CD14-positive monocyte (primary cell): Measurements from ENCODE around the gene ECEL1. TPM values are rescaled to one million over a fixed set of nuclear protein-coding genes. Genes with fewer than 3 reads are reported as not detected.
A peak's percentile ranks its signal among the peaks of the same experiment; 100 is the strongest.

Experiments
- DNase-seq, 3 donors: peaks; one replicate each; pipeline ENCODE4 v3.0.0-alpha.2; 2011 to 2022
- H2AFZ ChIP-seq: 2 replicates; pipeline ENCODE4 v1.6.0; 2012; ENCODE audit warnings: mild to moderate bottlenecking, low read depth, low read length, inconsistent platforms; ENCODE audit not compliant: insufficient read depth, poor library complexity, severe bottlenecking
- H3K27ac ChIP-seq, 2 donors: 1 replicate in 1 of 2; 2 replicates in 1 of 2; pipeline ENCODE4 v1.5.1; 2012 to 2013; ENCODE audit warnings: low read length in 2 of 2, control low read depth in 1 of 2, inconsistent platforms in 1 of 2, low read depth in 1 of 2, mild to moderate bottlenecking in 1 of 2
- H3K27me3 ChIP-seq, 2 donors: one replicate each; pipeline versions ENCODE4 v1.6.0 to v1.6.1; 2011 to 2013; ENCODE audit warnings: low read length in 2 of 2; ENCODE audit not compliant: control insufficient read depth in 2 of 2, insufficient read depth in 2 of 2
- H3K36me3 ChIP-seq, 2 donors: replicated peaks in 1 of 2; 1 replicate in 1 of 2; 2 replicates in 1 of 2; pipeline versions ENCODE4 v1.5.1 to v1.6.1; 2012 to 2013; ENCODE audit warnings: low read length in 2 of 2, control low read depth in 1 of 2, inconsistent platforms in 1 of 2, mild to moderate bottlenecking in 1 of 2; ENCODE audit not compliant: insufficient read depth in 2 of 2, control insufficient read depth in 1 of 2
- H3K4me1 ChIP-seq, 2 donors: 1 replicate in 1 of 2; 2 replicates in 1 of 2; pipeline versions ENCODE4 v1.5.1 to v1.6.1; 2012 to 2013; ENCODE audit warnings: low read length in 2 of 2, control low read depth in 1 of 2, inconsistent platforms in 1 of 2, mild to moderate bottlenecking in 1 of 2, moderate library complexity in 1 of 2; ENCODE audit not compliant: insufficient read depth in 2 of 2, control insufficient read depth in 1 of 2
- H3K4me2 ChIP-seq: replicated peaks from 2 replicates; pipeline ENCODE3; 2012; ENCODE audit warnings: low read length, moderate library complexity, mild to moderate bottlenecking; ENCODE audit not compliant: poor library complexity, severe bottlenecking; ENCODE audit errors: extremely low read depth
- H3K4me3 ChIP-seq, 3 experiments: fragments of 200-600 bp in 1 of 3; sonication (generic) in 1 of 3; replicated peaks in 1 of 3; 1 replicate in 2 of 3; 2 replicates in 1 of 3; pipeline ENCODE4 v1.5.1; 2011 to 2013; ENCODE audit warnings: low read length in 3 of 3, mild to moderate bottlenecking in 3 of 3, control low read depth in 2 of 3, low read depth in 2 of 3, inconsistent platforms in 1 of 3, moderate library complexity in 1 of 3
- H3K79me2 ChIP-seq: 2 replicates; pipeline ENCODE4 v1.6.0; 2012; ENCODE audit warnings: mild to moderate bottlenecking, control low read depth, inconsistent platforms, low read length, moderate library complexity; ENCODE audit not compliant: insufficient read depth
- H3K9ac ChIP-seq: 2 replicates; pipeline ENCODE4 v1.6.0; 2017; ENCODE audit warnings: low read length, mild to moderate bottlenecking; ENCODE audit not compliant: insufficient read depth, poor library complexity, severe bottlenecking
- H3K9me3 ChIP-seq, 2 donors: replicated peaks in 1 of 2; 1 replicate in 1 of 2; 2 replicates in 1 of 2; pipeline versions ENCODE4 v1.5.1 to v1.6.1; 2012 to 2013; ENCODE audit warnings: low read length in 2 of 2, control low read depth in 1 of 2; ENCODE audit not compliant: control insufficient read depth in 1 of 2, insufficient read depth in 1 of 2
- H4K20me1 ChIP-seq: 2 replicates; pipeline ENCODE4 v1.6.0; 2012; ENCODE audit warnings: mild to moderate bottlenecking, low read length, control low read depth, moderate library complexity; ENCODE audit not compliant: insufficient read depth
- H3K27ac Mint-ChIP-seq, 7 donors: one replicate each; pipeline ENCODE4 v1.8.0; 2020; ENCODE audit warnings: mild to moderate bottlenecking in 7 of 7, mixed read lengths in 7 of 7, moderate library complexity in 6 of 7, inconsistent platforms in 2 of 7
- H3K27me3 Mint-ChIP-seq, 3 donors: one replicate each; pipeline ENCODE4 v1.8.0; 2021 to 2022; ENCODE audit warnings: low read depth in 3 of 3, mild to moderate bottlenecking in 3 of 3, mixed read lengths in 3 of 3, moderate library complexity in 3 of 3, inconsistent platforms in 1 of 3
- H3K36me3 Mint-ChIP-seq, 2 donors: one replicate each; pipeline ENCODE4 v1.8.0; 2020; ENCODE audit warnings: mixed read lengths in 2 of 2, inconsistent platforms in 1 of 2, mild to moderate bottlenecking in 1 of 2
- H3K4me1 Mint-ChIP-seq: one replicate; pipeline ENCODE4 v1.8.0; 2020; ENCODE audit warnings: mild to moderate bottlenecking, mixed read lengths
- H3K4me3 Mint-ChIP-seq, 2 donors: one replicate each; pipeline ENCODE4 v1.8.0; 2020; ENCODE audit warnings: mild to moderate bottlenecking in 2 of 2, mixed read lengths in 2 of 2, moderate library complexity in 1 of 2
- H3K9me3 Mint-ChIP-seq, 7 donors: one replicate each; pipeline ENCODE4 v1.8.0; 2020 to 2022; ENCODE audit warnings: mixed read lengths in 7 of 7, mild to moderate bottlenecking in 6 of 7, moderate library complexity in 6 of 7, inconsistent platforms in 2 of 7
- CTCF ChIP-seq: fragments of 200-600 bp; IDR thresholded peaks from one replicate; pipeline ENCODE4 v1.8.0; 2022; ENCODE audit warnings: antibody characterized with exemption, mild to moderate bottlenecking
- WGBS: methylation state at CpG from one replicate; pipeline ENCODE4 v1.1.5; 2013; ENCODE audit warnings: missing lambda C conversion rate; ENCODE audit not compliant: insufficient coverage; 5-methylcytosine and 5-hydroxymethylcytosine counted together
- intact Hi-C, 2 donors: fragments of 100-400 bp; cut with micrococcal nuclease; formaldehyde crosslinking; loops; one replicate each; pipeline versions ENCODE4 v1.15.0 to v1.15.1; 2023
- polyA plus RNA-seq, 3 donors: library from polyadenylated mRNA; depleted of rRNA in 1 of 3; unstranded in 2 of 3; stranded (reverse) in 1 of 3; fragments of 300-500 nt in 2 of 3; fragments of >200 nt in 1 of 3; fragmentation: Illumina TruSeq in 2 of 3; gene quantifications; 1 replicate in 2 of 3; 2 replicates in 1 of 3; pipeline ENCODE4 v1.2.3, GENCODE V29; 2012 to 2021

ECEL1 gene
- polyA plus RNA-seq, 3 donors = not detected

GRCh38 chr2:232527905-232528470, 40.4 kb upstream of the ECEL1 start:
- Histone ChIP-seq H3K4me3 (no peak overlapping the region), H3K36me3 (no peaks in the 10 kb centered on the region), H3K9me3 (peaks cover 0 to 5% of the 10 kb centered on the region in 2 donors), H4K20me1 (no peaks in the 10 kb centered on the region), H3K4me1 (peaks cover 0 to 10% of the 10 kb centered on the region in 2 donors), H3K9ac (no peak overlapping the region), H3K79me2 (no peaks in the 10 kb centered on the region), H3K27me3 (peaks cover 17 to 34% of the 10 kb centered on the region in 2 donors), H3K27ac (no peak overlapping the region), H2AFZ (no peak overlapping the region), H3K4me2 (no peak overlapping the region)
- H3K9me3 Mint-ChIP-seq = peaks cover 0 to 8% (median 0%) of the 10 kb centered on the region in 7 donors
- no peak for TF ChIP-seq CTCF
- H3K4me1 Mint-ChIP-seq = peaks cover 9% of the 10 kb centered on the region
- no peak for DNase-seq
- intact Hi-C loops = no loop called here
- peaks cover 30 to 50% (median 32%) of the 10 kb centered on the region in 3 donors for H3K27me3 Mint-ChIP-seq
- no peak overlapping the region for H3K27ac Mint-ChIP-seq
- H3K4me3 Mint-ChIP-seq = peak overlapping the region in 1 of 2 donors; percentile 32
- 100% methylated on average over 3 of the region's 6 CpGs for WGBS
- H3K36me3 Mint-ChIP-seq = no peaks in the 10 kb centered on the region

GRCh38 chr2:232526372-232526941, 38.8 kb upstream of the ECEL1 start:
- H4K20me1 ChIP-seq = no peaks in the 10 kb centered on the region
- 79% methylated on average over 5 of the region's 13 CpGs for WGBS
- Mint-ChIP-seq H3K27me3 (peaks cover 35 to 60% (median 43%) of the 10 kb centered on the region in 3 donors), H3K4me1 (peaks cover 11% of the 10 kb centered on the region), H3K9me3 (peaks cover 0 to 10% (median 0%) of the 10 kb centered on the region in 7 donors), H3K4me3 (peak overlapping the region in 1 of 2 donors; percentile 35), H3K27ac (no peak overlapping the region), H3K36me3 (peaks cover 0 to under 1% of the 10 kb centered on the region in 2 donors)
- no peak overlapping the region for H3K9ac ChIP-seq
- H3K27me3 ChIP-seq = peaks cover 24 to 46% of the 10 kb centered on the region in 2 donors
- H3K4me2 ChIP-seq = no peak overlapping the region
- H2AFZ ChIP-seq = no peak overlapping the region
- DNase-seq = no peak
- no peaks in the 10 kb centered on the region for H3K36me3 ChIP-seq
- peaks cover 0 to 5% of the 10 kb centered on the region in 2 donors for H3K9me3 ChIP-seq
- no peaks in the 10 kb centered on the region for H3K79me2 ChIP-seq
- no peak overlapping the region for H3K4me3 ChIP-seq
- intact Hi-C loops = no loop called here
- H3K4me1 ChIP-seq = peaks cover 4 to 21% of the 10 kb centered on the region in 2 donors
- no peak for TF ChIP-seq CTCF
- no peak overlapping the region for H3K27ac ChIP-seq
